Fibroblast of lung (primary cell): ENCODE measurements around the gene RB1. TPM values are rescaled to one million over a fixed set of nuclear protein-coding genes. Genes with fewer than 3 reads are reported as not detected.

Experiments used
- DNase-seq, 2 donors: peaks; one replicate each; pipeline versions ENCODE4 v3.0.0 to v3.0.0-alpha.2; 2010; ENCODE audit warnings: low read depth in 2 of 2
- H2AFZ ChIP-seq: 2 replicates; pipeline ENCODE4 v1.5.1; 2012; ENCODE audit warnings: low read length, control low read depth, inconsistent platforms
- H3K27ac ChIP-seq: 2 replicates; pipeline ENCODE4 v1.5.1; 2011; ENCODE audit warnings: low read length, control low read depth; ENCODE audit not compliant: insufficient read depth
- H3K27me3 ChIP-seq: 2 replicates; pipeline ENCODE4 v1.5.1; 2011; ENCODE audit warnings: mild to moderate bottlenecking, low read length; ENCODE audit not compliant: control insufficient read depth, insufficient read depth
- H3K36me3 ChIP-seq: 2 replicates; pipeline ENCODE4 v1.5.1; 2011; ENCODE audit warnings: low read length; ENCODE audit not compliant: control insufficient read depth, insufficient read depth
- H3K4me1 ChIP-seq: 2 replicates; pipeline ENCODE4 v1.5.1; 2011; ENCODE audit warnings: low read length; ENCODE audit not compliant: control insufficient read depth, insufficient read depth; ENCODE audit errors: extremely low read depth
- H3K4me2 ChIP-seq: 2 replicates; pipeline ENCODE4 v1.5.1; 2011; ENCODE audit warnings: low read length, control low read depth; ENCODE audit not compliant: insufficient read depth; ENCODE audit errors: extremely low read depth
- H3K4me3 ChIP-seq, 4 experiments: fragments of 200-600 bp in 1 of 4; sonication (generic) in 1 of 4; replicated peaks in 1 of 4; 2 replicates each; pipeline ENCODE4 v1.5.1; 2011 to 2016; ENCODE audit warnings: low read length in 4 of 4, low read depth in 3 of 4, mild to moderate bottlenecking in 3 of 4, control low read depth in 2 of 4, inconsistent platforms in 1 of 4, mixed read lengths in 1 of 4; ENCODE audit not compliant: insufficient read depth in 1 of 4; ENCODE audit errors: control extremely low read depth in 1 of 4
- H3K79me2 ChIP-seq: 2 replicates; pipeline ENCODE4 v1.5.1; 2012; ENCODE audit warnings: mild to moderate bottlenecking, low read length, inconsistent platforms; ENCODE audit not compliant: control insufficient read depth, insufficient read depth
- H3K9ac ChIP-seq: 2 replicates; pipeline ENCODE4 v1.5.1; 2011; ENCODE audit warnings: mild to moderate bottlenecking, low read length, control low read depth; ENCODE audit not compliant: insufficient read depth
- H3K9me3 ChIP-seq: 2 replicates; pipeline ENCODE4 v1.5.1; 2012; ENCODE audit warnings: low read depth, low read length; ENCODE audit not compliant: control insufficient read depth, insufficient read depth
- H4K20me1 ChIP-seq: 2 replicates; pipeline ENCODE4 v1.5.1; 2011; ENCODE audit warnings: low read length; ENCODE audit not compliant: control insufficient read depth, insufficient read depth; ENCODE audit errors: extremely low read depth
- CTCF ChIP-seq, 2 donors: IDR thresholded peaks in 1 of 2; conservative IDR thresholded peaks in 1 of 2; 1 replicate in 1 of 2; 2 replicates in 1 of 2; pipeline ENCODE4 v1.5.1; 2011 to 2012; ENCODE audit warnings: low read length in 2 of 2, control low read depth in 1 of 2, inconsistent platforms in 1 of 2, low read depth in 1 of 2, mild to moderate bottlenecking in 1 of 2
- EZH2 ChIP-seq: IDR thresholded peaks from 2 replicates; pipeline ENCODE4 v1.5.1; 2012; ENCODE audit warnings: low read length, control low read depth, mild to moderate bottlenecking; ENCODE audit errors: missing control alignments
- polyA plus RNA-seq, 2 donors: library from polyadenylated mRNA; depleted of rRNA in 1 of 2; stranded (reverse) in 1 of 2; unstranded in 1 of 2; fragments of >200 nt; gene quantifications; 2 replicates each; pipeline ENCODE4 v1.2.1, GENCODE V29; 2011 to 2012; ENCODE audit warnings: missing spikeins in 1 of 2
- total RNA-seq: library from RNA; depleted of rRNA; stranded (reverse); fragments of >200 nt; gene quantifications from 2 replicates; pipeline ENCODE4 v1.2.1, GENCODE V29; 2014

Gene RB1
- total and polyA plus RNA-seq, 2 donors (not counting 1 experiment from before 2014, with no cell fraction given) = 31.9 to 39.7 TPM

- no peak overlapping the region for H3K4me3 ChIP-seq
- H3K27ac ChIP-seq = no peak overlapping the region
- H3K79me2 ChIP-seq = peaks cover 18% of the 10 kb centered on the region
- DNase-seq = no peak
- no peaks in the 10 kb centered on the region for H3K27me3 ChIP-seq
- H3K36me3 ChIP-seq = peaks cover 15% of the 10 kb centered on the region
- H3K9me3 ChIP-seq = no peaks in the 10 kb centered on the region
- no peak overlapping the region for H3K9ac ChIP-seq
- H4K20me1 ChIP-seq = no peaks in the 10 kb centered on the region
- H3K4me1 ChIP-seq = no peaks in the 10 kb centered on the region
- TF ChIP-seq EZH2 (no peak), CTCF (conservative IDR thresholded peaks at IDR 0.05 in 1 of 2, IDR thresholded peaks at IDR 0.05 in 1 of 2; ENCODE audit: low read depth in 1 of 2, low read length in 2 of 2) (no peak)
- no peak overlapping the region for H3K4me2 ChIP-seq
- H2AFZ ChIP-seq = no peak overlapping the region
Observed at GRCh38 chr13:48318377-48318811, 14.8 kb downstream of the RB1 start.

- H3K9me3 ChIP-seq = no peaks in the 10 kb centered on the region
- H3K9ac ChIP-seq = no peak overlapping the region
- H3K27me3 ChIP-seq = no peaks in the 10 kb centered on the region
- no peak for TF ChIP-seq CTCF (conservative IDR thresholded peaks at IDR 0.05 in 1 of 2, IDR thresholded peaks at IDR 0.05 in 1 of 2; ENCODE audit: low read depth in 1 of 2, low read length in 2 of 2)
- no peak for TF ChIP-seq EZH2
- no peak overlapping the region for H3K4me3 ChIP-seq
- no peaks in the 10 kb centered on the region for H4K20me1 ChIP-seq
- no peak for DNase-seq
- peaks cover 15% of the 10 kb centered on the region for H3K36me3 ChIP-seq
- H3K79me2 ChIP-seq = peaks cover 20% of the 10 kb centered on the region
- no peak overlapping the region for H3K4me2 ChIP-seq
- H3K27ac ChIP-seq = no peak overlapping the region
- no peak overlapping the region for H2AFZ ChIP-seq
- no peaks in the 10 kb centered on the region for H3K4me1 ChIP-seq
Observed at GRCh38 chr13:48318821-48319511, 15.4 kb downstream of the RB1 start.

- H3K4me3 ChIP-seq = no peak overlapping the region
- no peaks in the 10 kb centered on the region for H4K20me1 ChIP-seq
- no peak overlapping the region for H3K9ac ChIP-seq
- no peak overlapping the region for H3K27ac ChIP-seq
- TF ChIP-seq EZH2 (no peak), CTCF (conservative IDR thresholded peaks at IDR 0.05 in 1 of 2, IDR thresholded peaks at IDR 0.05 in 1 of 2; ENCODE audit: low read depth in 1 of 2, low read length in 2 of 2) (no peak)
- H3K36me3 ChIP-seq = peaks cover 15% of the 10 kb centered on the region
- DNase-seq = no peak
- H2AFZ ChIP-seq = no peak overlapping the region
- no peak overlapping the region for H3K4me2 ChIP-seq
- H3K9me3 ChIP-seq = no peaks in the 10 kb centered on the region
- no peaks in the 10 kb centered on the region for H3K4me1 ChIP-seq
- no peaks in the 10 kb centered on the region for H3K27me3 ChIP-seq
- H3K79me2 ChIP-seq = peaks cover 23% of the 10 kb centered on the region
Observed at GRCh38 chr13:48319531-48320398, 16.2 kb downstream of the RB1 start.
